Heart left ventricle (tissue), 13 donors: ENCODE data around the gene IPMK.

Source experiments
- POLR2A ChIP-seq, 2 donors: fragments of 450-650 bp; IDR thresholded peaks; one replicate each; pipeline ENCODE4 v1.6.1; 2017; ENCODE audit warnings: antibody characterized with exemption in 2 of 2, mild to moderate bottlenecking in 2 of 2, moderate library complexity in 2 of 2
- TF ChIP-seq, protein P1 (sequence below), 12 donors: fragments of 200-600 bp; sonication (generic) in 4 of 12; IDR thresholded peaks; one replicate each; pipeline versions ENCODE4 v1.5.0 to v1.8.0; 2018 to 2022; ENCODE audit warnings: antibody characterized with exemption in 12 of 12, mild to moderate bottlenecking in 5 of 12
- donor health status: ischemic (EF 13 %, LVEDD 7.1; RV severe dilation, severe dysfunction).
- donor health status: DM: no; HTN: yes; CAD: no.
- donor health status: DM: no; HTN: no; CAD: no.
- donor health status: ischemic (EF 25% LVEDD 6.9; RV normal size, moderate dysfunction).
- donor health status: ischemic (EF 25% LVEDD 5.7; RV mildly dilated, moderate dysfunction).
- donor health status: ischemic (EF 35%, LVEDD 5.7; RV mildly dilated, moderate dysfunction).
- donor health status: nonischemic (EF 11% LVEDD 7.7; RV severe dilation, severe dysfunction).
- donor health status: DM: yes; HTN: yes; CAD: no.
- donor health status: PGD.
- donor health status: ischemic (EF 29% LVEDD 5.4; RV normal size, mild dysfunction).
- donor health status: nonischemic (EF 23%, LVEDD 6.1; RV moderate dilation, normal function).

DNA sequence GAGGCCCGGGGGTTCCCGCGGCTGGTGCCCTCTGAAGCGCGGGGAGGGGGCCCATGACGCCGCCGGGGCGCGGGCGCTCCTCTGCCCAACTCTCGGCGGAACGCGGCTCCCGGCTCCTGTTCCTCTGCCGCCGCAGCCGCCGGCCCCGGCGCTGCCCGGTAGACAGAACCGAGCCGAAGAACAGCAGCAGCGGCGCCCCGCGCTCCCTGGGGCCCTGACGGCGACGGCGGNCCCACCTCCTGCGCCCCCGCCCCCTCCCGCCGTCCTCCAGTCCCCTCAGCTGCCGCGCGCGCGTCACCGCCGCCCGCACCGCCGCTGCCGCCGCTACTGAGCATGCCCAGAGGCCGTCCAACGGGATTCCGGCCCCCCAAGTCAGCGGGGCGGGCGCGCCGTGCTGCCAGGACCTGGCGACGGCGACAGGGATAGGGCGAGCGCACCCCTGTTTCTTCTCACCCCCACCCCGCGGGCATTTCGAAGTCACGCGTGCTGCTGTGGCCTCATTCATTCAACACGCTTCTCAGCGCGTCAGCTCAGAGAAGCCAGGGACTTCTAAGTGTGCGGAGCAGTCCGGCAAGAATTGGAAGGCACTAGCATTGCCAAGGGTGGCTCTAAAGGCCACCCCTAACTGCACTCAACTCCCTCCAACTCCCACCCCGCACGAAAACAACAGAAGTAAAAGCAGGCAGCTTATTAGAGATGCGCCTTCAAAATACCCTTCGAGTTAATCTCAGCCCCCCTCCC lies at the start of gene IPMK:
- TF ChIP-seq, protein P1, sequence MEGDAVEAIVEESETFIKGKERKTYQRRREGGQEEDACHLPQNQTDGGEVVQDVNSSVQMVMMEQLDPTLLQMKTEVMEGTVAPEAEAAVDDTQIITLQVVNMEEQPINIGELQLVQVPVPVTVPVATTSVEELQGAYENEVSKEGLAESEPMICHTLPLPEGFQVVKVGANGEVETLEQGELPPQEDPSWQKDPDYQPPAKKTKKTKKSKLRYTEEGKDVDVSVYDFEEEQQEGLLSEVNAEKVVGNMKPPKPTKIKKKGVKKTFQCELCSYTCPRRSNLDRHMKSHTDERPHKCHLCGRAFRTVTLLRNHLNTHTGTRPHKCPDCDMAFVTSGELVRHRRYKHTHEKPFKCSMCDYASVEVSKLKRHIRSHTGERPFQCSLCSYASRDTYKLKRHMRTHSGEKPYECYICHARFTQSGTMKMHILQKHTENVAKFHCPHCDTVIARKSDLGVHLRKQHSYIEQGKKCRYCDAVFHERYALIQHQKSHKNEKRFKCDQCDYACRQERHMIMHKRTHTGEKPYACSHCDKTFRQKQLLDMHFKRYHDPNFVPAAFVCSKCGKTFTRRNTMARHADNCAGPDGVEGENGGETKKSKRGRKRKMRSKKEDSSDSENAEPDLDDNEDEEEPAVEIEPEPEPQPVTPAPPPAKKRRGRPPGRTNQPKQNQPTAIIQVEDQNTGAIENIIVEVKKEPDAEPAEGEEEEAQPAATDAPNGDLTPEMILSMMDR (IDR thresholded peaks at IDR 0.05) = no peak
- TF ChIP-seq POLR2A (IDR thresholded peaks at IDR 0.05) = peak in 1 of 2 donors; percentile 75
